Mucosa of descending colon (tissue), 3 donors: ENCODE measurements around the gene TRIP13. TPM values are rescaled to one million over a fixed set of nuclear protein-coding genes. Genes with fewer than 3 reads are reported as not detected.
"Not testable (repeated sequence)": the region's sequence is repeated elsewhere in the genome, so short reads cannot be mapped to it uniquely, and the experiment has no call there.

Source experiments
- ATAC-seq: fragments of 200-7000 bp; cut with Tn5 transposase; one replicate; pipeline ENCODE4 v1.9.1; 2020; ENCODE audit warnings: mild to moderate bottlenecking, moderate library complexity
- DNase-seq, 3 donors: peaks; one replicate each; pipeline ENCODE4 v3.0.0-alpha.2; 2020
- H3K36me3 ChIP-seq: fragments of 200-600 bp; one replicate; pipeline ENCODE4 v1.8.0; 2021; ENCODE audit warnings: low read depth, mild to moderate bottlenecking
- H3K4me1 ChIP-seq: fragments of 200-600 bp; one replicate; pipeline ENCODE4 v1.8.0; 2021; ENCODE audit warnings: low read depth, mild to moderate bottlenecking
- H3K4me3 ChIP-seq: fragments of 200-600 bp; one replicate; pipeline ENCODE4 v1.8.0; 2021; ENCODE audit warnings: mild to moderate bottlenecking
- H3K9me3 ChIP-seq: fragments of 200-600 bp; one replicate; pipeline ENCODE4 v1.8.0; 2021; ENCODE audit warnings: mild to moderate bottlenecking
- intact Hi-C, 2 donors: fragments of 100-400 bp; cut with DNase I in 1 of 2; cut with micrococcal nuclease in 1 of 2; formaldehyde crosslinking; loops; one replicate each; pipeline versions ENCODE4 v1.11.0 to v1.11.1; 2022; cut with DNase I, micrococcal nuclease
- total RNA-seq, 3 donors: library from RNA; stranded (reverse); fragmentation: NEBNext Ultra II Directional in 2 of 3; extraction: Animal tissue kit (Norgen Biotek cat#: 25700) in 2 of 3; gene quantifications; one replicate each; pipeline versions ENCODE4 v1.2.1 to v1.2.4, GENCODE V29; 2021 to 2023
- TF ChIP-seq, protein P1 (sequence below): fragments of 200-600 bp; IDR thresholded peaks from one replicate; pipeline ENCODE4 v1.8.0; 2022; ENCODE audit warnings: antibody characterized with exemption, mild to moderate bottlenecking
- donor health status: DM: no; HTN: no; CAD: no; lungs with moderate emphysema.
- donor health status: DM: no; HTN: no; CAD: no.
- donor health status: DM: no; HTN: yes; CAD: no.

The TRIP13 gene
- total RNA-seq, 3 donors from 2014 or later, result 1.4 to 7.1 (median 2.1) TPM

DNA sequence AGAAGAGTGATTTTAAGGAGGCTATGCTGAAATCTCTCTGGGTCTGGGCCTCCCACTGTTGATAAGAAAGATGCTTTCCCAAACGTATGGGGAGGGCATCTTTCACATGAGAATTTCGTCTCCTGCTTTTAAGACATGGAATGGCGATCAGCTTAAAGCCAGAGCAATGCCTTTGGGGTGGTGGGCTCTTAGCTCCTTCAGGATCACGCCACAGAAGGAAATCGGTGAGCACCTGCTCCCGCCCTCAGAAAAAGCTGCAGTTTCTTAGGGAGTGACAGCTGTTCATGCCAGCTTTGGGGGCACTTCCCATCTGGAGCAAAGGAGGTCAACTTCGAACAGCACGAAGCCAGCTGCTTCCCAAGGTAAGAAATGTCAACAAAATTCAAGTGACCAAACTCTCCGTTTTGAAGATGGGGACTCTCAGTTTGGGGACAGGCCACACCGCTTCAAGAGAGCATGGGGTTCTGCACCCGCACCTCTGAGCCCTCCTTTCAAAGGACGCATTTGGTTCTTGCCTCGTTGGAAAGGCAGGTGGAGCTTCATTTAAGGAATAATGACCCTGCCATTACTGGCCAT lies 39.0 kb downstream of the TRIP13 start:
- DNase-seq (no peak), ATAC-seq (no peak)
- Histone ChIP-seq H3K36me3 (no peaks in the 10 kb centered on the region), H3K4me1 (peaks cover 6% of the 10 kb centered on the region), H3K4me3 (no peak overlapping the region), H3K9me3 (no peaks in the 10 kb centered on the region)
- intact Hi-C loops, result no loop called here
- TF ChIP-seq, protein P1, sequence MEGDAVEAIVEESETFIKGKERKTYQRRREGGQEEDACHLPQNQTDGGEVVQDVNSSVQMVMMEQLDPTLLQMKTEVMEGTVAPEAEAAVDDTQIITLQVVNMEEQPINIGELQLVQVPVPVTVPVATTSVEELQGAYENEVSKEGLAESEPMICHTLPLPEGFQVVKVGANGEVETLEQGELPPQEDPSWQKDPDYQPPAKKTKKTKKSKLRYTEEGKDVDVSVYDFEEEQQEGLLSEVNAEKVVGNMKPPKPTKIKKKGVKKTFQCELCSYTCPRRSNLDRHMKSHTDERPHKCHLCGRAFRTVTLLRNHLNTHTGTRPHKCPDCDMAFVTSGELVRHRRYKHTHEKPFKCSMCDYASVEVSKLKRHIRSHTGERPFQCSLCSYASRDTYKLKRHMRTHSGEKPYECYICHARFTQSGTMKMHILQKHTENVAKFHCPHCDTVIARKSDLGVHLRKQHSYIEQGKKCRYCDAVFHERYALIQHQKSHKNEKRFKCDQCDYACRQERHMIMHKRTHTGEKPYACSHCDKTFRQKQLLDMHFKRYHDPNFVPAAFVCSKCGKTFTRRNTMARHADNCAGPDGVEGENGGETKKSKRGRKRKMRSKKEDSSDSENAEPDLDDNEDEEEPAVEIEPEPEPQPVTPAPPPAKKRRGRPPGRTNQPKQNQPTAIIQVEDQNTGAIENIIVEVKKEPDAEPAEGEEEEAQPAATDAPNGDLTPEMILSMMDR, result no peak

DNA sequence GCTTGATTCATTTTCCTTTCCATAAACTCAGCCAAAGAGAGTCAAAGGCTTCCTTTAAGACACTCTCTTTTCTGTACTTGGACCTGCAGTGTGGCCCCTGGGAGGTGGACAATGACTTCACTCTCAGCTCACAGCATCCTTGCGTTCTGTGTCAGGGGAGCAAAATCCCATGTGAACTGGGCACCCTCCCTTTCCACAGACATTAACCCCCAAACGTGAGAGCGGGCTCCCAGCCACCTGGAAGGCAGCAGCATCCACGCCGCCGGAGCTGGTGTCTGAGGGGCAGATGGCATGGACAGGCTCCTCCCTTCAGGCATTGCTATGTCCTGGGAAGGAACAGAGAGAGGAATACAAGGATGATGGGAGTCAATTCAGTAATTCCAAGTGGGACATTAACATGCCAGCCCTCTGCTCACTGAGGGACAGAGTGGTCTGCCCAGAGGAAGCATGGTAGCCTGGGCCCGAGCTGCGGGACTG lies 39.5 kb downstream of the TRIP13 start:
- no peaks in the 10 kb centered on the region for H3K36me3 ChIP-seq
- DNase-seq (no peak), ATAC-seq (no peak)
- H3K9me3 ChIP-seq, result no peaks in the 10 kb centered on the region
- intact Hi-C loops, result no loop called here
- peaks cover under 1% of the 10 kb centered on the region for H3K4me1 ChIP-seq
- H3K4me3 ChIP-seq, result no peak overlapping the region
- TF ChIP-seq, protein P1, result no peak

DNA sequence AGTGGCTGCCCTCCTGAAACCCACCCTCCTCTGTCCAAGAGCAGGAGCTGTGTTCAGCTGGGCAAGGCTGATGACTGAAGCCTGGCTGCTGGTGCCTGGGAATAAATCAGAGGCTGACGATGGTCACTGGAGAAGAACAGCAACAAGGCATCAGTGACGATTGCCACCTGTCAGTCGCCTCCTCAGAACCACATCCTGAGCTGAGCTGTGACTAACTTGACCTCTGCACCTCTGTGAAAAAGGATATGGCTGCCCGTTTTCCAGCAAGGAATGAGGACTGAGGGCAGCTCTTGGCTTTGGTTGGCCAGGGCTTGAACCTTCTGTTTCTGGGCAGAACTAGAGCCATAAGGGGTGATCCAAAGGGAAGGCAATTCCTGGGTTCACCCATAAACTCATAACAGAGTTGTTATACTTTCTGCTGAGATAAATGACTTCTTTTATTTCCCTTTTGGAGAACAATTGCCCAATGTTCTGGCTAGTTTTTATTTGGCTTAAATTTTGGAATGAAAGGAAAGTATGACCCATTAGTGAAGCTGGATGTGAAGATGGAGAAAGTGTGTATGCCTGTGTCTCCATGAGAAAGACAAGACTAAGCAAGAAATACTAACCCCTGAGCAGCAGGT lies 40.1 kb downstream of the TRIP13 start:
- TF ChIP-seq, protein P1, result no peak
- intact Hi-C loops, result no loop called here
- no peak overlapping the region for H3K4me3 ChIP-seq
- ATAC-seq (no peak), DNase-seq (no peak)
- H3K4me1 ChIP-seq, result no peaks in the 10 kb centered on the region
- H3K36me3 ChIP-seq, result no peaks in the 10 kb centered on the region
- H3K9me3 ChIP-seq, result no peaks in the 10 kb centered on the region

DNA sequence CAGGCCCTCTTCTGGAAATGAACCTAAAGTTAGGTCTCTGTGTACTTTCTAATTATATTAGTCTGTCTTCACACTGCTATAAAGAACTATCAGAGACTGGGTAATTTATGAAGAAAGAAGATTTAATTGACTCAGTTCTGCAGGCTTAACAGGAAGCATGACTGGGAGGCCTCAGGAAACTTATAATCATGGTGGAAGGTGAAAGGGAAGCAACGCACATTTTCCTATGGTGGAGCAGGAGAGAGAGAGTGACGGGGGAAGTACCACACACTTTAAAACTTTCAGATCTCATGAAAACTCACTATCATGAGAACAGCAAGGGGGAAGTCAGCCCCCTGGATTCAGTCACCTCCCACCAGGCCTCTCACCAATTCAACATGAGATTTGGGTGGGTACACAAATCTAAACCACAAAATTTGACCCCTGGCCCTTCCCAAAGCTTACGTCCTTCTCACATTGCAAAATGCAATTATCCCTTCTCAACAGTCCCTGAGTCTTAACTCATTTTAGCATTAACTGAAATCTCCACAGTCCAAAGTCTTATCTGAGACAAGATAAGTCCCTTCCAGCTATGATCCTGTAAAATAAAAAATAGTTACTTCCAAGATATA lies 40.7 kb downstream of the TRIP13 start:
- intact Hi-C loops, result no loop called here
- Histone ChIP-seq H3K36me3 (no peaks in the 10 kb centered on the region), H3K9me3 (no peaks in the 10 kb centered on the region), H3K4me3 (no peak overlapping the region), H3K4me1 (no peaks in the 10 kb centered on the region)
- DNase-seq, result no peak
- TF ChIP-seq, protein P1, result no peak
- no peak for ATAC-seq

DNA sequence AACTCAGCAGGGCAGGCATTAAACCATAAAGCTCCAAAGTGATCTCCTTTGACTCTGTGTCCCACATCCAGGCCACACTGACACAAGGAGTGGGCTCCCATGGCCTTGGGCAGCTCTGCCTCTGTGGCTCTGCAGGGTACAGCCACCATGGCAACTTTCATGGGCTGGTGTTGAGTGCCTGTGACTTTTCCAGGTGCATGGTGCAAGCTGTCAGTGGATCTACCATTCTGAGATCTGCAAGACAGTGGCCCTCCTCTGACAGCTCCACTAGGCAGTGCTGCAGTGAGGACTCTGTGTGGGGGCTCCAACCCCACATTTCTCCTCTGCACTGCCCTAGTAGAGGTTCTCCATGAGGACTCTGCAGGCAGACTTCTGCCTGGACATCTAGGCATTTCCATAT lies 41.3 kb downstream of the TRIP13 start:
- H3K4me3 ChIP-seq, ATAC-seq, DNase-seq, H3K4me1 ChIP-seq, H3K9me3 ChIP-seq, H3K36me3 ChIP-seq, intact Hi-C loops: not testable (repeated sequence)

DNA sequence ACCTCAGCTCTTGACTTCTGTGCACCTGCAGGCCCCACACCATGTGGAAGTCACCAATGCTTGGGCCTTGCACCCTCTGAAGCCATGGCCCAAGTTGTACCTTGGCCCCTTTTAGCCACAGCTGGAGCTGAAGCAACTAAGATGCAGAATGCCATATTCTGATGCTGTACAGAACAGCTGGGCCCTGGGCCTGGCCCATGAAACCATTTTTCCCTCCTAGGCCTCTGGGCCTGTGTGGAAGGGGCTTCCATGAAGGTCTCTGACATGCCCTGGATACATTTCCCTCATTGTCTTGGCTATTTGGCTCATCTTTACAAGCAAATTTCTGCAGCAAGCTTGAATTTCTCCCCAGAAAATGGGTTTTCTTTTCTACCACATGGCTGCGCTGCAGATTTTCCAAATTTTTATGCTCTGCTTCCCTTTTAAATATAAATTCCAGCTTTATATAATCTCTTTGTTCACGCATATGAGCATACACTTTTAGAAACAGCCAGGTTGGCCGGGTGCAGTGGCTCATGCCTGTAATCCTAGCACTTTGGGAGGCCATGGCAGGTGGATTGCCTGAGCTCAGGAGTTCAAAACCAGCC lies 41.8 kb downstream of the TRIP13 start:
- intact Hi-C loops, H3K36me3 ChIP-seq, ATAC-seq, H3K9me3 ChIP-seq, H3K4me3 ChIP-seq, H3K4me1 ChIP-seq, DNase-seq: not testable (repeated sequence)
